IMR-90 (cell line): ENCODE measurements around the gene ENPP7. TPM values are rescaled to one million over a fixed set of nuclear protein-coding genes. Genes with fewer than 3 reads are reported as not detected.

Source experiments
- ATAC-seq: fragments of 200-7000 bp; cut with Tn5 transposase; 2 replicates; pipeline ENCODE4 v1.9.1; 2020; ENCODE audit warnings: low read depth, mild to moderate bottlenecking, moderate library complexity
- BruUV-seq: library from RNA; stranded (reverse); fragments of 400-500 nt; replicated peaks from 2 replicates; lab custom pipeline; 2021; lab: Mats Ljungman, UMichigan
- CTCF ChIA-PET: fragments of 300-600 bp; formaldehyde crosslinking; extraction: SDS; loops from one replicate; lab custom pipeline; 2021; ENCODE audit warnings: antibody characterized with exemption; lab: Yijun Ruan, JAX
- POLR2A ChIA-PET: fragments of 300-600 bp; sonication (Branson Sonifier 250); formaldehyde crosslinking; loops from one replicate; lab custom pipeline; 2022; ENCODE audit warnings: antibody characterized with exemption; ENCODE audit not compliant: unreplicated experiment; lab: Charles Lee
- DNase-seq: peaks from one replicate; pipeline ENCODE4 v3.0.0; 2013
- H2AFZ ChIP-seq: replicated peaks from 2 replicates; pipeline ENCODE3; 2013; ENCODE audit warnings: low read length, mild to moderate bottlenecking; ENCODE audit not compliant: poor library complexity
- H2AK5ac ChIP-seq: 2 replicates; pipeline ENCODE4 v1.6.1; 2013; ENCODE audit warnings: low read depth, low read length, inconsistent platforms
- H2AK9ac ChIP-seq: replicated peaks from 2 replicates; pipeline ENCODE3; 2013; ENCODE audit warnings: mild to moderate bottlenecking, low read depth, low read length, moderate library complexity; ENCODE audit not compliant: poor library complexity
- H2BK120ac ChIP-seq: 2 replicates; pipeline ENCODE4 v1.6.1; 2013; ENCODE audit warnings: low read depth, low read length, inconsistent platforms
- H2BK15ac ChIP-seq: 3 replicates; pipeline ENCODE4 v1.6.1; 2013; ENCODE audit warnings: low read depth, low read length, inconsistent platforms
- H2BK20ac ChIP-seq: 2 replicates; pipeline ENCODE4 v1.6.1; 2013; ENCODE audit warnings: low read depth, mild to moderate bottlenecking, inconsistent platforms, low read length, moderate library complexity
- H2BK5ac ChIP-seq: 2 replicates; pipeline ENCODE4 v1.6.1; 2013; ENCODE audit warnings: mild to moderate bottlenecking, low read depth, low read length, inconsistent platforms; ENCODE audit not compliant: poor library complexity, severe bottlenecking
- H3K14ac ChIP-seq: replicated peaks from 2 replicates; pipeline ENCODE4 v1.6.1; 2013; ENCODE audit warnings: low read depth, low read length, inconsistent platforms
- H3K18ac ChIP-seq: 2 replicates; pipeline ENCODE4 v1.6.1; 2013; ENCODE audit warnings: low read depth, low read length, control low read depth
- H3K23ac ChIP-seq: 2 replicates; pipeline ENCODE4 v1.6.1; 2013; ENCODE audit warnings: low read depth, low read length, inconsistent platforms
- H3K27ac ChIP-seq: 2 replicates; pipeline ENCODE4 v1.5.1; 2013; ENCODE audit warnings: mild to moderate bottlenecking, control low read depth, low read length; ENCODE audit not compliant: insufficient read depth
- H3K27me3 ChIP-seq: 2 replicates; pipeline ENCODE4 v1.6.1; 2013; ENCODE audit warnings: low read length; ENCODE audit not compliant: control insufficient read depth, insufficient read depth
- H3K36me3 ChIP-seq: 2 replicates; pipeline ENCODE4 v1.6.1; 2013; ENCODE audit warnings: low read length, mixed read lengths; ENCODE audit not compliant: control insufficient read depth, insufficient read depth
- H3K4ac ChIP-seq: 2 replicates; pipeline ENCODE4 v1.6.1; 2013; ENCODE audit warnings: low read depth, low read length, inconsistent platforms
- H3K4me1 ChIP-seq: 2 replicates; pipeline ENCODE4 v1.6.1; 2013; ENCODE audit warnings: low read length, mixed read lengths; ENCODE audit not compliant: control insufficient read depth, insufficient read depth
- H3K4me2 ChIP-seq: 2 replicates; pipeline ENCODE4 v1.6.1; 2013; ENCODE audit warnings: low read depth, mild to moderate bottlenecking, control low read depth, low read length, moderate library complexity
- H3K4me3 ChIP-seq: 2 replicates; pipeline ENCODE4 v1.5.1; 2013; ENCODE audit warnings: low read depth, mild to moderate bottlenecking, control low read depth, low read length, moderate library complexity; ENCODE audit not compliant: insufficient read depth
- H3K56ac ChIP-seq: 2 replicates; pipeline ENCODE4 v1.6.1; 2013; ENCODE audit warnings: low read length, inconsistent platforms; ENCODE audit not compliant: insufficient read depth; ENCODE audit errors: extremely low read depth
- H3K79me1 ChIP-seq, 2 experiments: 2 replicates each; pipeline ENCODE4 v1.6.1; 2013; ENCODE audit warnings: low read length in 2 of 2, inconsistent platforms in 1 of 2, low read depth in 1 of 2
- H3K9ac ChIP-seq: 2 replicates; pipeline ENCODE4 v1.6.1; 2013; ENCODE audit warnings: low read depth, low read length, control low read depth
- H3K9me1 ChIP-seq: 2 replicates; pipeline ENCODE4 v1.6.1; 2013; ENCODE audit warnings: low read length, inconsistent platforms; ENCODE audit not compliant: insufficient read depth
- H3K9me3 ChIP-seq: 2 replicates; pipeline ENCODE4 v1.6.1; 2013; ENCODE audit warnings: low read length; ENCODE audit not compliant: control insufficient read depth, insufficient read depth
- H4K20me1 ChIP-seq: 2 replicates; pipeline ENCODE4 v1.6.1; 2013; ENCODE audit warnings: low read length, inconsistent platforms; ENCODE audit not compliant: insufficient read depth
- H4K5ac ChIP-seq: 2 replicates; pipeline ENCODE4 v1.6.1; 2013; ENCODE audit warnings: mild to moderate bottlenecking, low read depth, low read length, control low read depth
- H4K8ac ChIP-seq, 2 experiments: 2 replicates each; pipeline ENCODE4 v1.6.1; 2013; ENCODE audit warnings: low read depth in 2 of 2, low read length in 2 of 2, control low read depth in 1 of 2, inconsistent platforms in 1 of 2
- H4K91ac ChIP-seq: 2 replicates; pipeline ENCODE4 v1.6.1; 2013; ENCODE audit warnings: low read depth, low read length, inconsistent platforms; ENCODE audit not compliant: insufficient read depth
- BHLHE40 ChIP-seq: fragments of 150-350 bp; IDR thresholded peaks from 2 replicates; pipeline ENCODE4 v1.6.1; 2016; ENCODE audit warnings: mild to moderate bottlenecking, low read depth, low read length
- CEBPB ChIP-seq: IDR thresholded peaks from 2 replicates; pipeline ENCODE4 v1.6.1; 2012; ENCODE audit warnings: low read depth, low read length, improper control_type of control experiment
- ELK1 ChIP-seq: fragments of 150-350 bp; IDR thresholded peaks from 2 replicates; pipeline ENCODE4 v1.6.1; 2016; ENCODE audit warnings: low read depth, mild to moderate bottlenecking, low read length, moderate library complexity, borderline replicate concordance
- MXI1 ChIP-seq: IDR thresholded peaks from 2 replicates; pipeline ENCODE4 v1.6.1; 2012; ENCODE audit warnings: low read depth, mild to moderate bottlenecking, low read length, moderate library complexity, borderline replicate concordance
- NFE2L2 ChIP-seq: fragments of 150-350 bp; IDR thresholded peaks from 2 replicates; pipeline ENCODE4 v1.6.1; 2016; ENCODE audit warnings: low read depth, mild to moderate bottlenecking, low read length
- POLR2A ChIP-seq: IDR thresholded peaks from 2 replicates; pipeline ENCODE4 v1.6.1; 2012; ENCODE audit warnings: mild to moderate bottlenecking, low read depth, low read length
- SMC3 ChIP-seq: fragments of 150-350 bp; IDR thresholded peaks from 2 replicates; pipeline ENCODE4 v1.6.1; 2016; ENCODE audit warnings: low read depth, mild to moderate bottlenecking, antibody characterized with exemption, low read length, moderate library complexity
- USF2 ChIP-seq: fragments of 150-350 bp; IDR thresholded peaks from 2 replicates; pipeline ENCODE4 v1.6.1; 2017; ENCODE audit warnings: mild to moderate bottlenecking, antibody characterized with exemption, low read length, low read depth
- WGBS, 2 experiments: methylation state at CpG; one replicate each; pipeline versions ENCODE4 v1.1.5 to v1.1.7; 2013; ENCODE audit warnings: missing lambda C conversion rate in 2 of 2; ENCODE audit not compliant: insufficient read length in 1 of 2; ENCODE audit errors: extremely low coverage in 2 of 2; 5-methylcytosine and 5-hydroxymethylcytosine counted together
- dilution Hi-C: fragments of 300-500 bp; cut with HindIII; formaldehyde crosslinking; loops from one replicate; pipeline ENCODE4 v1.14.3; 2018; ENCODE audit warnings: low sequenced_read_pairs; ENCODE audit not compliant: unreplicated experiment
- in situ Hi-C: fragments of 300-500 bp; cut with MboI; formaldehyde crosslinking; loops from 3 replicates; pipeline ENCODE4 v1.14.3; 2019; ENCODE audit warnings: low sequenced_read_pairs, inconsistent platforms, mixed read lengths
- intact Hi-C: fragments of 100-400 bp; cut with micrococcal nuclease; formaldehyde crosslinking; loops from 2 replicates; pipeline ENCODE4 v1.10.0; 2022
- polyA plus RNA-seq, 3 experiments: library from polyadenylated mRNA; depleted of rRNA; stranded (reverse); fragments of >200 nt; gene quantifications; 2 replicates each; pipeline ENCODE4 v1.2.3, GENCODE V29; 2012; ENCODE audit warnings: low replicate concordance in 1 of 3
- total RNA-seq: library from RNA; depleted of rRNA; stranded (reverse); fragments of >200 nt; gene quantifications from 2 replicates; pipeline ENCODE4 v1.2.3, GENCODE V29; 2012

The ENPP7 gene
- total and polyA plus RNA-seq, 2 of the 4 experiments (the other 2 are of a cell fraction): not detected

- H3K9me3 ChIP-seq: no peaks in the 10 kb centered on the region
- no peaks in the 10 kb centered on the region for H3K9me1 ChIP-seq
- no peak overlapping the region for H3K4me3 ChIP-seq
- no peaks in the 10 kb centered on the region; the same call in 1 of the 2 replicates for H3K4me1 ChIP-seq
- H3K27ac ChIP-seq: no peak overlapping the region
- no TSS peak for BruUV-seq
- H2BK5ac ChIP-seq: no peak overlapping the region
- no peak overlapping the region for H2BK120ac ChIP-seq
- no peaks in the 10 kb centered on the region for H3K79me1 ChIP-seq
- no peak overlapping the region for H3K56ac ChIP-seq
- H2AK5ac ChIP-seq: no peak overlapping the region
- H2AFZ ChIP-seq: peak overlapping the region; percentile 58
- ATAC-seq (no peak), DNase-seq (no peak)
- intact Hi-C loops: no loop called here
- ChIA-PET POLR2A (no interaction called here), CTCF (no interaction called here)
- no peak overlapping the region for H4K5ac ChIP-seq
- H3K4ac ChIP-seq: no peak overlapping the region
- no peak overlapping the region for H4K91ac ChIP-seq
- no peak overlapping the region for H2BK20ac ChIP-seq
- H3K27me3 ChIP-seq: peaks cover 30% of the 10 kb centered on the region
- dilution Hi-C loops: no loop called here
- no peak overlapping the region for H2BK15ac ChIP-seq
- H3K18ac ChIP-seq: no peak overlapping the region
- in situ Hi-C loops: no loop called here
- no peak for TF ChIP-seq ELK1
- TF ChIP-seq SMC3: no peak
- TF ChIP-seq NFE2L2: no peak
- TF ChIP-seq BHLHE40: no peak
- no peak for TF ChIP-seq CEBPB
- no peak for TF ChIP-seq MXI1
- no peak for TF ChIP-seq POLR2A
- no peak for TF ChIP-seq USF2
- no peak overlapping the region for H3K9ac ChIP-seq
- no peak overlapping the region for H4K8ac ChIP-seq
- H2AK9ac ChIP-seq: peak overlapping the region; percentile 65
- WGBS, 2 experiments: 59% methylated on average over 10 of the region's 21 CpGs; no CpG with 5 or more reads in 1 of the 2 experiments
- H3K36me3 ChIP-seq: no peaks in the 10 kb centered on the region
- H3K23ac ChIP-seq: no peak overlapping the region
- no peaks in the 10 kb centered on the region for H4K20me1 ChIP-seq
- no peak overlapping the region for H3K4me2 ChIP-seq
- H3K14ac ChIP-seq: no peak overlapping the region
Measured at GRCh38 chr17:79760197-79760906, 29.6 kb downstream of the ENPP7 start.
